ENCODE results near the gene SENP2.

The SENP2 gene

GRCh38 chr3:185595526-185595925, 9.4 kb downstream of the SENP2 start:
- Histone ChIP-seq H3K79me2 (ENCODE audit: low read length) (no peaks in the 10 kb centered on the region), H3K27ac (ENCODE audit: low read length) (peak overlapping the region; percentile 77), H3K4me1 (ENCODE audit: low read length) (peaks cover 18% of the 10 kb centered on the region), H3K9ac (ENCODE audit: low read length) (peak overlapping the region; percentile 27; the same call in 1 of the 2 replicates), H3K4me2 (ENCODE audit: low read length) (peak overlapping the region; percentile 65), H3K4me3 (ENCODE audit: low read length) (peak overlapping the region; percentile 25), H2AFZ (ENCODE audit: low read depth, low read length) (no peak overlapping the region), H4K20me1 (ENCODE audit: insufficient read depth, low read length) (no peaks in the 10 kb centered on the region), H3K27me3 (ENCODE audit: low read depth, low read length) (no peaks in the 10 kb centered on the region), H3K36me3 (replicated peaks; ENCODE audit: low read depth, low read length) (peaks cover 9% of the 10 kb centered on the region), H3K9me3 (ENCODE audit: insufficient read depth, low read length) (no peaks in the 10 kb centered on the region)
- TF ChIP-seq EZH2phosphoT487 (IDR thresholded peaks at IDR 0.05; ENCODE audit: low read depth): no peak
- TF ChIP-seq, protein P1, sequence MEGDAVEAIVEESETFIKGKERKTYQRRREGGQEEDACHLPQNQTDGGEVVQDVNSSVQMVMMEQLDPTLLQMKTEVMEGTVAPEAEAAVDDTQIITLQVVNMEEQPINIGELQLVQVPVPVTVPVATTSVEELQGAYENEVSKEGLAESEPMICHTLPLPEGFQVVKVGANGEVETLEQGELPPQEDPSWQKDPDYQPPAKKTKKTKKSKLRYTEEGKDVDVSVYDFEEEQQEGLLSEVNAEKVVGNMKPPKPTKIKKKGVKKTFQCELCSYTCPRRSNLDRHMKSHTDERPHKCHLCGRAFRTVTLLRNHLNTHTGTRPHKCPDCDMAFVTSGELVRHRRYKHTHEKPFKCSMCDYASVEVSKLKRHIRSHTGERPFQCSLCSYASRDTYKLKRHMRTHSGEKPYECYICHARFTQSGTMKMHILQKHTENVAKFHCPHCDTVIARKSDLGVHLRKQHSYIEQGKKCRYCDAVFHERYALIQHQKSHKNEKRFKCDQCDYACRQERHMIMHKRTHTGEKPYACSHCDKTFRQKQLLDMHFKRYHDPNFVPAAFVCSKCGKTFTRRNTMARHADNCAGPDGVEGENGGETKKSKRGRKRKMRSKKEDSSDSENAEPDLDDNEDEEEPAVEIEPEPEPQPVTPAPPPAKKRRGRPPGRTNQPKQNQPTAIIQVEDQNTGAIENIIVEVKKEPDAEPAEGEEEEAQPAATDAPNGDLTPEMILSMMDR (IDR thresholded peaks at IDR 0.05; ENCODE audit: low read depth, low read length): no peak

GRCh38 chr3:185605566-185605965, 19.5 kb downstream of the SENP2 start:
- H4K20me1 ChIP-seq (ENCODE audit: insufficient read depth, low read length): no peaks in the 10 kb centered on the region
- H3K27ac ChIP-seq (ENCODE audit: low read length): no peak overlapping the region
- no peaks in the 10 kb centered on the region for H3K79me2 ChIP-seq (ENCODE audit: low read length)
- no peak overlapping the region for H3K4me3 ChIP-seq (ENCODE audit: low read length)
- TF ChIP-seq, protein P1 (IDR thresholded peaks at IDR 0.05; ENCODE audit: low read depth, low read length): no peak
- no peak for TF ChIP-seq EZH2phosphoT487 (IDR thresholded peaks at IDR 0.05; ENCODE audit: low read depth)
- H3K9ac ChIP-seq (ENCODE audit: low read length): no peak overlapping the region
- no peak overlapping the region for H2AFZ ChIP-seq (ENCODE audit: low read depth, low read length)
- no peak overlapping the region for H3K4me2 ChIP-seq (ENCODE audit: low read length)
- H3K27me3 ChIP-seq (ENCODE audit: low read depth, low read length): no peaks in the 10 kb centered on the region
- H3K9me3 ChIP-seq (ENCODE audit: insufficient read depth, low read length): no peaks in the 10 kb centered on the region
- H3K36me3 ChIP-seq (replicated peaks; ENCODE audit: low read depth, low read length): peaks cover 34% of the 10 kb centered on the region
- no peaks in the 10 kb centered on the region for H3K4me1 ChIP-seq (ENCODE audit: low read length)

- TF ChIP-seq, protein P1 (IDR thresholded peaks at IDR 0.05; ENCODE audit: low read depth, low read length): no peak
- no peak for TF ChIP-seq EZH2phosphoT487 (IDR thresholded peaks at IDR 0.05; ENCODE audit: low read depth)
- no peak overlapping the region for H2AFZ ChIP-seq (ENCODE audit: low read depth, low read length)
- no peak overlapping the region for H3K9ac ChIP-seq (ENCODE audit: low read length)
- no peaks in the 10 kb centered on the region for H3K4me1 ChIP-seq (ENCODE audit: low read length)
- peaks cover 31% of the 10 kb centered on the region for H3K36me3 ChIP-seq (replicated peaks; ENCODE audit: low read depth, low read length)
- H3K4me2 ChIP-seq (ENCODE audit: low read length): no peak overlapping the region
- no peak overlapping the region for H3K27ac ChIP-seq (ENCODE audit: low read length)
- no peaks in the 10 kb centered on the region for H4K20me1 ChIP-seq (ENCODE audit: insufficient read depth, low read length)
- H3K9me3 ChIP-seq (ENCODE audit: insufficient read depth, low read length): no peaks in the 10 kb centered on the region
- H3K4me3 ChIP-seq (ENCODE audit: low read length): no peak overlapping the region
- no peaks in the 10 kb centered on the region for H3K79me2 ChIP-seq (ENCODE audit: low read length)
- H3K27me3 ChIP-seq (ENCODE audit: low read depth, low read length): no peaks in the 10 kb centered on the region
Measured at GRCh38 chr3:185606196-185606595, 20.1 kb downstream of the SENP2 start.

- TF ChIP-seq, protein P1 (IDR thresholded peaks at IDR 0.05; ENCODE audit: low read depth, low read length): no peak
- no peak for TF ChIP-seq EZH2phosphoT487 (IDR thresholded peaks at IDR 0.05; ENCODE audit: low read depth)
- Histone ChIP-seq H3K4me3 (ENCODE audit: low read length) (no peak overlapping the region), H3K4me2 (ENCODE audit: low read length) (no peak overlapping the region), H2AFZ (ENCODE audit: low read depth, low read length) (no peak overlapping the region), H3K27ac (ENCODE audit: low read length) (no peak overlapping the region), H3K36me3 (replicated peaks; ENCODE audit: low read depth, low read length) (peaks cover 30% of the 10 kb centered on the region), H3K4me1 (ENCODE audit: low read length) (no peaks in the 10 kb centered on the region), H3K9ac (ENCODE audit: low read length) (no peak overlapping the region), H3K79me2 (ENCODE audit: low read length) (no peaks in the 10 kb centered on the region), H4K20me1 (ENCODE audit: insufficient read depth, low read length) (no peaks in the 10 kb centered on the region), H3K9me3 (ENCODE audit: insufficient read depth, low read length) (no peaks in the 10 kb centered on the region), H3K27me3 (ENCODE audit: low read depth, low read length) (no peaks in the 10 kb centered on the region)
Measured at GRCh38 chr3:185613016-185613415, 26.9 kb downstream of the SENP2 start.

All from OCI-LY3 (cell line).